ENCODE measurements around the gene TMEM131L. TPM values are rescaled to one million over a fixed set of nuclear protein-coding genes. Genes with fewer than 3 reads are reported as not detected.

The TMEM131L gene
- polyA plus RNA-seq, 3 donors = 11.2 to 58.3 (median 26.0) TPM

DNA sequence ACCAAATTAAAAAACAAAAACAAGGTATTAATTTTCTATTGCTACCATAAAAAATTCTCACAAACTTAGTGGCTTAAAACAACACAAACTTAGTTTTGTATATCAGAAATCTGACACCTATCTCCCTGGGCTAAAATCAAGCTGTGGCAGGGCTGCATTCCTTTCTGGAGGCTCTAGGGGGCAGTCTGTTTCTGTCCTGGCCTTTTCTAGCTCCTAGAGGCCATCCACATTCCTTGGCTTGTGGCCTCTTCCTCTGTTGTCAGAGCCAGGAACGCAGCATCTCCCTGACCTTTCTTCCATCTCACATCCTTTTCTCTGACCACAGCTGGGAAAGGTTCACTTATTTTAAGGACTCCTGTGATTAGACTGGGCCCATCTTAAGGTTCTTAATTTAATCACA is 179.0 kb downstream of the TMEM131L start:
- Histone ChIP-seq H3K36me3 (replicated peaks in 1 of 2; ENCODE audit: control insufficient read depth in 1 of 2, insufficient read depth in 2 of 2, low read length in 2 of 2) (no peaks in the 10 kb centered on the region), H3K79me2 (ENCODE audit: insufficient read depth, low read length) (peaks cover 70% of the 10 kb centered on the region), H3K9me3 (replicated peaks in 1 of 2; ENCODE audit: control insufficient read depth in 1 of 2, insufficient read depth in 1 of 2, low read length in 2 of 2) (peaks cover 6 to 8% of the 10 kb centered on the region in 2 donors), H3K4me1 (ENCODE audit: control insufficient read depth in 1 of 2, insufficient read depth in 2 of 2, low read length in 2 of 2) (peaks cover 64 to 84% of the 10 kb centered on the region in 2 donors), H4K20me1 (ENCODE audit: insufficient read depth, low read length) (no peaks in the 10 kb centered on the region), H3K9ac (ENCODE audit: insufficient read depth, low read length, poor library complexity, severe bottlenecking) (no peak overlapping the region), H3K27ac (ENCODE audit: low read depth in 1 of 2, low read length in 2 of 2) (peak overlapping the region in 1 of 2 donors; percentile 71), H3K27me3 (ENCODE audit: control insufficient read depth in 2 of 2, insufficient read depth in 2 of 2, low read length in 2 of 2) (no peaks in the 10 kb centered on the region), H3K4me3 (replicated peaks in 1 of 3; ENCODE audit: low read depth in 2 of 3, low read length in 3 of 3) (no peak overlapping the region), H3K4me2 (replicated peaks; ENCODE audit: extremely low read depth, low read length, poor library complexity, severe bottlenecking) (no peak overlapping the region), H2AFZ (ENCODE audit: insufficient read depth, low read depth, low read length, poor library complexity, severe bottlenecking) (no peak overlapping the region)
- TF ChIP-seq, protein P1, sequence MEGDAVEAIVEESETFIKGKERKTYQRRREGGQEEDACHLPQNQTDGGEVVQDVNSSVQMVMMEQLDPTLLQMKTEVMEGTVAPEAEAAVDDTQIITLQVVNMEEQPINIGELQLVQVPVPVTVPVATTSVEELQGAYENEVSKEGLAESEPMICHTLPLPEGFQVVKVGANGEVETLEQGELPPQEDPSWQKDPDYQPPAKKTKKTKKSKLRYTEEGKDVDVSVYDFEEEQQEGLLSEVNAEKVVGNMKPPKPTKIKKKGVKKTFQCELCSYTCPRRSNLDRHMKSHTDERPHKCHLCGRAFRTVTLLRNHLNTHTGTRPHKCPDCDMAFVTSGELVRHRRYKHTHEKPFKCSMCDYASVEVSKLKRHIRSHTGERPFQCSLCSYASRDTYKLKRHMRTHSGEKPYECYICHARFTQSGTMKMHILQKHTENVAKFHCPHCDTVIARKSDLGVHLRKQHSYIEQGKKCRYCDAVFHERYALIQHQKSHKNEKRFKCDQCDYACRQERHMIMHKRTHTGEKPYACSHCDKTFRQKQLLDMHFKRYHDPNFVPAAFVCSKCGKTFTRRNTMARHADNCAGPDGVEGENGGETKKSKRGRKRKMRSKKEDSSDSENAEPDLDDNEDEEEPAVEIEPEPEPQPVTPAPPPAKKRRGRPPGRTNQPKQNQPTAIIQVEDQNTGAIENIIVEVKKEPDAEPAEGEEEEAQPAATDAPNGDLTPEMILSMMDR (IDR thresholded peaks at IDR 0.05) = peak; percentile 31
- intact Hi-C loops (cut with micrococcal nuclease) = no loop called here
- Mint-ChIP-seq H3K27ac (peak overlapping the region in 6 of 7 donors; percentile 38 to 88 (median 76)), H3K4me1 (peaks cover 74% of the 10 kb centered on the region), H3K27me3 (ENCODE audit: low read depth in 3 of 3) (peaks cover 0 to 2% (median 0%) of the 10 kb centered on the region in 3 donors), H3K4me3 (no peak overlapping the region), H3K9me3 (peaks cover 5 to 11% (median 8%) of the 10 kb centered on the region in 7 donors), H3K36me3 (peaks cover 6 to 19% of the 10 kb centered on the region in 2 donors)
- DNase-seq = no peak
- WGBS (ENCODE audit: insufficient coverage) = no CpG with 5 or more reads among the region's 1 CpG

DNA sequence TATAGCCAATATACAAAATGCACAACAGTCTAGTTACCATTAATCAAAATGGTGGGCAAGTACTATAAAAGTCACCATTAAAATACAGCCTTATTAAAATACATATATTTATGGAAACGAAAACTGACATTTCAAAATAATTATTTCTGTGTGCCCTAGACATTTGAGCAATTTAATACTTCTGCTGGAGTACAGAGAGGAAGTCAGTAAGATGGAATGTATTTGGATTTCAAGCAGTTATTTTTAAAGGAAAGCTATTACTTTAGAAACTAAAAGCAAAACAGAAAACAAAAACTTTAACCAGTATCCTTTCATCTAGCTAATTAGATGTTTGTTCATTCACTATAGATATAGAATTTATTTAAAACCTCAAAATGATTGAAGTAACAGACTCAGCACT is 180.1 kb downstream of the TMEM131L start:
- Histone ChIP-seq H3K27me3 (ENCODE audit: control insufficient read depth in 2 of 2, insufficient read depth in 2 of 2, low read length in 2 of 2) (no peaks in the 10 kb centered on the region), H2AFZ (ENCODE audit: insufficient read depth, low read depth, low read length, poor library complexity, severe bottlenecking) (no peak overlapping the region), H3K9ac (ENCODE audit: insufficient read depth, low read length, poor library complexity, severe bottlenecking) (no peak overlapping the region), H3K9me3 (replicated peaks in 1 of 2; ENCODE audit: control insufficient read depth in 1 of 2, insufficient read depth in 1 of 2, low read length in 2 of 2) (peaks cover 6 to 8% of the 10 kb centered on the region in 2 donors), H3K4me1 (ENCODE audit: control insufficient read depth in 1 of 2, insufficient read depth in 2 of 2, low read length in 2 of 2) (peaks cover 75 to 93% of the 10 kb centered on the region in 2 donors), H4K20me1 (ENCODE audit: insufficient read depth, low read length) (no peaks in the 10 kb centered on the region), H3K4me3 (replicated peaks in 1 of 3; ENCODE audit: low read depth in 2 of 3, low read length in 3 of 3) (peak overlapping the region in 1 of 3 experiments; percentile 11), H3K4me2 (replicated peaks; ENCODE audit: extremely low read depth, low read length, poor library complexity, severe bottlenecking) (peak overlapping the region; percentile 4), H3K27ac (ENCODE audit: low read depth in 1 of 2, low read length in 2 of 2) (peak overlapping the region in 1 of 2 donors; percentile 71), H3K36me3 (replicated peaks in 1 of 2; ENCODE audit: control insufficient read depth in 1 of 2, insufficient read depth in 2 of 2, low read length in 2 of 2) (no peaks in the 10 kb centered on the region), H3K79me2 (ENCODE audit: insufficient read depth, low read length) (peaks cover 78% of the 10 kb centered on the region)
- H3K9me3 Mint-ChIP-seq = peaks cover 4 to 13% (median 8%) of the 10 kb centered on the region in 7 donors
- no peak overlapping the region for H3K4me3 Mint-ChIP-seq
- H3K27ac Mint-ChIP-seq = peak overlapping the region in 6 of 7 donors; percentile 77 to 86 (median 82)
- peaks cover 11 to 12% of the 10 kb centered on the region in 2 donors for H3K36me3 Mint-ChIP-seq
- H3K4me1 Mint-ChIP-seq = peaks cover 78% of the 10 kb centered on the region
- WGBS (ENCODE audit: insufficient coverage) = no CpG with 5 or more reads among the region's 1 CpG
- intact Hi-C loops (cut with micrococcal nuclease) = no loop called here
- TF ChIP-seq, protein P1 (IDR thresholded peaks at IDR 0.05) = no peak
- peaks cover 0 to 2% (median 0%) of the 10 kb centered on the region in 3 donors for H3K27me3 Mint-ChIP-seq (ENCODE audit: low read depth in 3 of 3)
- DNase-seq = no peak

Measured in CD14-positive monocyte (primary cell).